CD4-positive, alpha-beta T cell treated with Interleukin-10 for 1 hour (primary cell): ENCODE data around the gene COG1.
A peak's percentile ranks its signal among the peaks of the same experiment; 100 is the strongest.

Experiments
- DNase-seq: peaks from one replicate; pipeline ENCODE4 v3.0.0-alpha.2; 2020

COG1 gene

DNA sequence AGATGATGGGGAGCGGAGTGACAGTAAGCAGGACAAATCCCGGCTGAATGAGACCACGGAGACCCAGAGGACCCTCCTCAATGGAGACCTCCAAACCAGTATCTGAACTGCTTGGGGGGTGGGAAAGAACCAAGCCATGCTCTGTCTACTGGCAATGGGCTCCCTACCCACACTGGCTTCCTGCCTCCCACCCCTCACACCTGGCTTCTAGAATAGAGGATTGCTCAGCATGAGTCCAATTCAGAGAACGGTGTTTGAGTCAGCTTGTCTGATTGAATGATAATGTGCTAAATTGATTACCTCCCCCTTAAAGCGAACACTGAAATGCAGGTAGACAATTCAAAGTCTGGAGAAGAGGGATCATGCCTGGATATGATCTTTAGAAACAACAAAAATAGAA, 22.5 kb upstream of the COG1 start:
- no peak for DNase-seq

DNA sequence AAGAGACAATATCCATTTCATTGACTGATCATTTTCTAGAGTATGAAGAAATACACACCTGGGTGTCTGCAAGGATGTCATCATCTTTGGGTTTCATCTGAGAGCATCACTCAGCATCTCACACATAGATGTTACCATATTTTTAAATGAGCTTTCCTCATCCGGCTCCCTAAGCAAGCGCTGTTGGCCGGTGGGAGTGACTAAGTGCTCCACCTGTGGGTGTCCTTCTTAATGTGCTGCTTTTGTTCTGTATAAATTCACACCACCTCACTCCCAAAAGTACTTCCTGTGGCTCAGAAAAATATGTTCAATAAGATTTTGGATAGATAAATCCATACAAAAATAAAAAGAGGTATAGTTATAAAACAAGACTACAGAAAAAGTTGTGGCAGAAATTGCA, 20.6 kb upstream of the COG1 start:
- no peak for DNase-seq

DNA sequence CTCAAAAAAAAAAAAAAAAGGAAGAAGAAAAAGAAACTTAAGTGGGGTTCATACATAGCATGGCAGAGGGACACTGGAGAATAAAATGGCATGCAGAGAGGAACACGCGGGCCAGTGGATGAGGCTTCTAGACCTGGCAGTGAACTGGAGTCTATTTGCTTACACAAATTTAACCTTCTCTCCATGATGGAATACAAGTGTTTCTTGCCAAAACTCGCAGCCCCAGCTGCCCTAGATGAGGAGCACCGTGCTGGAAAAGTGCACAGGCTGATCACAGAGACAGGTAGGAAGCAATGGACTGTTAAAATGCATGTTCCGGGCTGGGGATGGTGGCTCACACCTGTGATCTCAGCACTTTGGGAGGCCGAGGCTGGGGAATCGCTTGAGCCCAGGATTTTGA, 18.7 kb upstream of the COG1 start:
- DNase-seq = no peak

DNA sequence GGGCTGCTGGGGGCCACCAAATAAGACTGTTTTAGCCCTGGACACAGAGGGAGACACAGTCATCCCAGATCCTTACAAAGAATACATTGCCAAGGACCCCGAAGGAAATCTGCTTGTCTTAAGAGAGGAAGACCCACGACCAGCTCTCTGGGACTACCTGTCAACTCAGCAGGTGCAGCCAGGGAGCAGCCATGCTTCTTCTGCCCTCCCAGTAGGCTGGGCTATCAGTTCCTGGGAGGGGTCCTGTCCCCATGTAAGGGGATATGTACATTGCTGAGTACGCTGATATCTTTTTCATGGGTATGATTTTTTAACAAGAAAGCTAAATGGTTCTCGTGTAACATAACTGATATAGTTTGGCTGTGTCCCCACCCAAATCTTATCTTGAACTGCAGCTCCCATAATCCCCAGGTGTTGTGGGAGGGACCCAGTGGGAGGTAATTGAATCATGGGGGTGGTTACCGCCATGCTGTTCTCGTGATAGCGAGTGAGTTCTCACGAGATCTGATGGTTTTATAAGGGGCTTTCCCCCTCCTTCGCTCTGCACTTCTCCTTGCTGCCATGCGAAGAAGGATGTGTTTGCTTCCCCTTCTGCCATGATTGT, 16.8 kb upstream of the COG1 start:
- no peak for DNase-seq

DNA sequence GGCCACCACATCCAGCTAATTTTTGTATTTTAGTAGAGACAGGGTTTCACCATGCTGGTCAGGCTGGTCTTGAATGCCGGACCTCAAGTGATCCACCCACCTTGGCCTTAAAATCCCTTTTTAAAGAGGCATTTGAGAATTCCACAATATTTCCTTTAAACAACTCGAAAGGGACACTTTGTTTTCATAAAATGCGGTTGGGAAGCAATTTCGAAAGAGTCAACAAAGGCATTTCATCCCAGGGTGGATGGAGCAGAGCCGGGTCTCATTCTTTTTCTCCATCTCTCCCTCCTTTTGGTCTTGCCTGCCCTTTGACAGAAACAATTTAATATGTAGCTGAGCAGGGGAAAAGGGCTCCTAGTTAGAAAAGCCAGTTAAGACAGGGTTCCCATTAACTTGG, 13.5 kb upstream of the COG1 start:
- DNase-seq = no peak

DNA sequence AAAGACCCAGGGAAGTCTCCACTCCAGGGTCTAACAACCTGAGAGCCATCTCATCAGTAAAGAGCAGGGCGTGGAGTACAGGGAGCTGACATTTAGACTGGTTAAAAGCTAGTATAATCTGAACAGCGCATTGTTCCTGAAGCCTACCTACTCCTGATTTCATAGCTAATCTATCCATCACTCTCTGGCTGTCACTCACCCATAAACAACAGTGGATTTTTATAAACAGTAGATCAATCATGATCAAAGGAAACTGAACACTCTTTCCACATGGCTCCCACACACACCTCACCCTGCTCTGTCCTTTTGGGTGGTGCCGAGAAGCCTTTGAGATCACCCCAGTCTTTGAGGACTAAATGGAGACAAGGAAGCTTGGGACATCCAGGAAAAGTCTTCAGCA, 13.0 kb upstream of the COG1 start:
- no peak for DNase-seq

DNA sequence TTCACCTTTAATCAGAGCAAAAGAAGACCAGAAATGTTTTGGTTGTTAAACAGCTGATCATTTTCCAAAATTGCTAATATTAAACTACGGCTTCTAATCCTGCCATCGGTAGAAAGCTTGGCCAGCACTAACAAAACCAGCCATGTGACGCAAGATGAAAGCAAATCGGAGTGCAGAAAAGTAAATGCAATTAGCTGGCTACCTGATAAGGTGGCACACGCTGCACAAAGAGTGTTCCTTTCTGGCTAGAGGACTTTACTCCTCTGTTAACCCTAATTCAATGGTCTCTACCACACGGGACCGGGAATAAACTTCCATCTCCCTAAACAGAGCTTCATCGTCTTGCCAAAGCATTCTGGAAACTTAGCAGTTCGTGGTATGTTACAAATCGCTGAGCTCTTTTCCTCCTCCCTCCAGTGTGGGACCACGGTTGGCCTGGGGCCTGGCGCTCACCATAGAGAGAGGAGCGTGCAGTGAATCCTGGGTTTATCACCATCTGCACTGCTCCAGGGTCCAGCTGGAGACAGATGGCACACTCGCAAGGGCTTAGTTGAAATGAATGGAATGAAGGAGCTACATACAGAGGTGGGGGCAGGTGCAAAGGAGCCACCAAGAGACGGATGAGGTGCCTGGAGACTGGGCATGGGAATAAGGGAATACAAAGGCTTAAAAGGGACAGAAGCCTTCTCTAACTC, 10.1 kb upstream of the COG1 start:
- no peak for DNase-seq

DNA sequence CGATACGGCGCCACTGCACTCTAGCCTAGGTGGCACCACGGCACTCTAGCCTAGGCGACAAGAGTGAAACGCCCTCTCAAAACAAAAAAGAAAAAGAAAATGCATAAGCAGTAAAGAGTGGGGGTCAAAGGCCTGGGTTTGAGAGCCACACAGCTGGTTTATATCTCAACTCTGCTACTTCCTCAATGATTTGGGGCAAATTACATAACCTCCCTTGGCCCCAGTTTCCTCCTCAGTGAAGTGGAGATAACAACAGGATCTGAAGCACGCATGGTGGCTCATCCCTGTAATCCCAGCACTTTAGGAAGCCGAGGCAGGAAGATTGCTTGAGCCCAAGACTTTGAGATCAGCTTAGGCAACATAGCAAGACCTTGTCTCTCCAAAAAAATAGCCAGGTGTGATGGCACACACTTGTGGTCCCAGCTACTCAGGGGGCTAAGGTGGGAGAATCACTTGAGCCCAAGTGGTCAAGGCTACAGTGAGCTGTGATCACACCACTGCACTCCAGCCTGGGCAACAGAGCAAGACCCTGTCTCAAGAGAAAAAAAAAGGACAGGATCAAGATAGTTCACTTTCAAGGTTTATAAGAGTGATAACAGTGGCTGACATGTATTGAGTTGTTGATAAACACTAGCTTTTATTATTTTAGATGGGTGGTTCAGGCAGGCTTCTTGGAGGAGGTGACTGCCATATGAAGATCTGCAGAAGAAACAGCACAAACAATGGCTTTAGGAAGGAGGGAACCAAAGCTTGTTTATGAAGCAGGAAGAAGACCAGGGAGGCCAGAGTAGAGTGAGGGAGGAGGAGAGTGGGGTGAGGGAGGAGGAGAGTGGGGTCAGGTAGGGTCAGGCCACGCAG, 8.5 kb upstream of the COG1 start:
- DNase-seq = no peak

DNA sequence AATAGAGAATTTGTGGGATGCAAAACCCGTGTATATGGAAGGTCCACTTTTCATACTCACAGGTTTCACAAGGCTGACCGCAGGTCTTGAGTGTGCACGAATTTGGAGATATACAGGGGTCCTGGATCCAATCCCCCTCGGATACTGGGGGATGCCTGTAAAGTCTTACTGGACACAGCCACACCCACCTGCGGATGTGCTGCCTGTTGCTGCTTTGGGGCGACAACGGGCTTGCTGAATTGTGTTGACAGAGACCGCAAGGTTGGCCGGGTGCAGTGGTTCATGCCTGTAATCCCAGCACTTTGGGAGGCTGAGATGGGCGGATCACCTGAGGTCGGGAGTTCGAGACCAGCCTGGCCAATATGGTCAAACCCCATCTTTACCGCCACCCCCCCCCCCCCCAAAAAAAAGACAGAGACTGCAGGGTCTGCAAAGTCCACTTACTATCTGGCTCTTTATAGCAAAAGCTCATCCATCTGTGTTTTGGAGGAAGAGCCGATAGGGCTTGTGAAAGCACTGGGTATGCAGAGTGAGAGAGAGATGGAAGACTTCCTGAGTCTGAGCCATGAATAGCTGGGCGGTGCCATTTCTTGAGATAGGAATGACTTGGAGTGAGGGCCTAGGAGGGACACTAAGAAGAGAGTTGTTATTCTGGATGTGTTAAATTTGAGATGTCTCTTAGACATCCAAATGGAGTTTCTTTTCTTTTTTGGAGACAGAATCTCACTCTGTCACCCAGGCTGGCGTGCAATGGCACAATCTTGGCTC, 6.4 kb upstream of the COG1 start:
- DNase-seq = no peak

DNA sequence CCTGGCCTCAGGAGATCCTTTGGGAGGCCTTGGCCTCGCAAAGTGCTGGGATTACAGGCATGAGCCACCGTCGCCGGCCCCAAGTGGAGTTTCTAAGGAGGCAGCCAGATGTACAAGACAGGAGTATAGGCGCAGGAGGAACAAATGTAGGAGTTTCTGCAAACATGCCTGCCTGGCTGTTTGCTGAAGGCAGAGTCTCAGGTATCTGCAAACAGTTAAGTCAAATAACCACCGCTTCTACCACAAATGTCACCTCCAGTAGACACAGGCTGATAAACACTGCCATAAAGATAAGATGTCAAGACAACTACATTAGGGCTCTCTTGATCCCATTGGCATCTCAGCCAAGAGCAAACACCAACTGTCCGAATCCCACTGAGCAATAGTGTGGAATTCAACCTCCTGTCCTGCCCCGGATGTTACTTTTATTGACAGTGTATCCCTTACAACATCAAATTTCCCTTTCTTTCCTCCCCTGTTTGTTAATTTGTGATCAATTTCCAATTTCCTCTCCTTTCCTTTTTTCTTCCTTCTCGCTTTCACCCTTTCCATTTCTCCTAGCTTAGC, 5.6 kb upstream of the COG1 start:
- no peak for DNase-seq

DNA sequence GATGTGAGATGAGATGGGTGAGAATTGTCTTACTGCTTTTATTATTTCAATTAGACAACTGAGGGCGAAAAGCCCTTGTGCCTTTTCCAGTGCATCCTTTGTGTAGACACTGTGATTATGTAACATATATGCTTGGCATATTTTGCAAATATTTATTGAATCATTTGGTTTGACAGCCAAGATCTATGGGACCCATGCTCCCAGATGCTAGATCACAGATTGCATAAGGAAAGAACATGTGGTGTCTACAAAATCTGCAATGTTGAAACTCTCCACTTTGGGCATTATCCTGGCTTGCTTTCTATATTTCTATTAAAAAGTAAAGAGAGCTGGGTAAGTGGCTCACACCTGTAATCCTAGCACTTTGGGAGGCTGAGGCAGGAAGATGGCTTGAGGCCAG, 4.8 kb upstream of the COG1 start:
- no peak for DNase-seq

DNA sequence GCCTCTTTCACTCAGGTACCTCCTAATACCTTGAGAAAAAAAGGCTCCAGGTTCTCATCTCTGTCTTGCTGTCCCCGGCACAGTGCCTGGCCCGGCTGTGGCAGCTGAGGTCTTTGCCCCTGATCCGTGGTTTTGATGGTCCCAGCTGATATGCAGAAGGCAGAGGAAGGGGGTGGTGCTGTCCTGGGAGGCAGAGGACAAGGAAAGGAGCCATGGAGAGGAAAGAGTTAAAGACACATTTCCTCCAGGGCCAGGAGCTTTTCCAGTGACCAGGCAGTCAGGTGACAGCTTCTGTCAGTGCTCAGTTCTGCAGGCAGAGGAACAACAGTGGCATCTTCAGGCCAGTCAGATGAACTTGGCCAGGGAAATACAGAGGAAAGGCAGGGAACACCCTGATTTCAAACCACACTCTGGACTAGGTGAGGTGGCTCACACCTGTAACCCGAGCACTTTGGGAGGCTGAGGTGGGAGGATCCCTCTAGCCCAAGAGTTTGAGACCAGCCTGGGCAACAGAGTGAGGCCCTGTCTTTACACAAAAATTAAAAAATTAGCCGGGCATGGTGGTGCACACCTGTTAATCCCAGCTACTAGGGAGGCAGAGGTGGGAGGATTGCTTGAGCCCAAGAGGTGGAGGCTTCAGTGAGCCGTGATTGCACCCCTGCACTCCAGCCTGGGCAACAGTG, 3.3 kb upstream of the COG1 start:
- no peak for DNase-seq

DNA sequence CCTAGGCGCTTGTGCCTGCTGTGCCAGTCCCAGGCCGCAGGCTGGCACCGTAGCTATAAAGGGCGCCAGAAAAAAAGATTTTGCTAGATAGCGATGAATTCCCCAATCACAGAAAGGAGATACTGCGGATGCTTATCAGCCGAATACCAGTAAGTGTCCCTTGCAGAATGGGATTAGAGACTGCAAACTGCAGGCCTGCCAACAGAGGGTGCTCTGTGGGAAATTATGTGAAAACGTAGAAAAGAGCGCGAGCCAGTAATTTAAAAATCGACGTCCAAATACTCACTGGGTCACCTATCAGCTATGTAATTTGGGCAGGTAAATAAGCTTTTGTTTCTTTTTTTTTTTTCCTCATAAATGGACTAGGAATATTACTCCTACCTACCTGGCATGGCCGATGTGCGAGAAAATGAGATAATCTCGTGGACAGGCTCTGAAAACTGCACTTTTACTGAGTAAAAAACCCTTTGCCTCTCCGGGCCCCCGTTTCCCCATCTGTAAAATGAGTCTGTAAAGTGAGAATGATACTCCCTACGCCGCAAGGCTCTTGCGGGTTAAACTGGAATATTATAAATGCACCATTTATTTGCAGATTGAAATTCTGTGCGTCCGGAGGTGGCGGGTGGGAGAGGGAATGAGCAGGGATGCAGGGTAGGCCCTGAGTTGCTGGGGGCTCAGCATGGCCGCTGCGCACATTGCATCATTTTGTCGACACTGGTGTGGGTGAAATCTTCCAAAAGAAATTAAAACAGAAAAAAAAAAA, 1.2 kb upstream of the COG1 start:
- peak; percentile 78 for DNase-seq

DNA sequence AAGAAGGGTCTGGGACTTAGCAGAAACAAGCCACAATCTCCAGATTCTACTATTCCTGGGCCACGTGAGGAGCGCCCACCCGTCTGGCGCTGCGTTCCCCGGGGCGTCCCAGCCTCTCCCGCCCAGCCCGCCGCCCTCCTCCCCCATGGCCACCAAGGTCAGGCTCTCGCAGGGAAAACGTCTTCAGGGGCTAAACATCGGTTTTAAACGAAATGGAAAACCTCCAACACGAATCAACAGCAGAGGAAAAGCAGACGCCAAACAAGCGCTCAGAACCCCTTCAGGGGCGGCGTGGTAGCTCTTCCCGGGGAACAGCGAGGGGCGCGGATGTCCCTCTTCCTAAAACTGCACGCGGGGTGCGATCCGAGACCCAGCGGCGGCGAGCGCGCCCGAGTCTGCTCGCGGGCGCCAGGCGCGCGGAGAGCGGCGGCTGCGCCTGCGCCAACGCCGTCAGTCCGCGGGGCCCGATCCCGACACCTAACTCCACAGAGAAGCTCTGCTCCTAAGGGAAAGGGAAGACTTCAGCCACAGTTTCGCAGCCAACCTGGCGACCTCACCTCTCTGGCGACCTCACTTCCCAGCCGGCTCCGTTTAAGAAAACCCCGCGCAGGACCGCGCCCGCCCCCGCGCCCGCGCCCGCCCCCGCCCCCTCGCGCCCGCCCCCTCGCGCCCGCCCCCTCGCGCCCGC, 505 bp upstream of the COG1 start:
- DNase-seq = no peak

DNA sequence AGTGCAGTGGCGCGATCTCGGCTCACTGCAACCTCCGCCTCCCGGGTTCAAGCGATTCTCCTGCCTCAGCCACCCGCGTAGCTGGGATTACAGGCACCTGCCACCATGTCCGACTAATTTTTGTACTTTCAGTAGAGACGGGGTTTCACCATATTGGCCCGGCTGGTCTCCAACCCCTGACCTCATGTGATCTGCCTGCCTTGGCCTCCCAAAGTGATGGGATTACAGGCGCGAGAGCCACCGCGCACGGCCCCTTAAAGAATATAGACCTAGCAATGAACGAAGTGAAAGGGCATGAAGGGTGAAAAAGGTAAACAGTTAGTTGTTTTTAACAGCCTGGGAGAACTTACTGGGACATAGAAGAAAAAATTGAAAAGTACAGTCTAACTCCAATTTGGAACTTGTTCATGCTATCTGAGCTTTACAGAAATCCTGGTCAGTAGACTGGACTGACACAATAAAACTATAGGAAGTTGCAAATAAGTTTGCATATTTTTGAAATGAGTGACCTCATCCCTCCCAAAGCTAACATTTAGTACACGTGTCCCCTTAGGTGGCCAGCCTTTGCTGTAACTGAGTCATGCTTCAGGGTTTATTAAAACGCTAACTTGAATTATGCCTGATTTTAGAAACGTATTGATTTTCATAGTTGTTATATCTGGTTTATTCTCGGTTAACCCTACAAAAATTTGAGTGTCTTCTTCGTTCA, 1.8 kb downstream of the COG1 start:
- DNase-seq = no peak

DNA sequence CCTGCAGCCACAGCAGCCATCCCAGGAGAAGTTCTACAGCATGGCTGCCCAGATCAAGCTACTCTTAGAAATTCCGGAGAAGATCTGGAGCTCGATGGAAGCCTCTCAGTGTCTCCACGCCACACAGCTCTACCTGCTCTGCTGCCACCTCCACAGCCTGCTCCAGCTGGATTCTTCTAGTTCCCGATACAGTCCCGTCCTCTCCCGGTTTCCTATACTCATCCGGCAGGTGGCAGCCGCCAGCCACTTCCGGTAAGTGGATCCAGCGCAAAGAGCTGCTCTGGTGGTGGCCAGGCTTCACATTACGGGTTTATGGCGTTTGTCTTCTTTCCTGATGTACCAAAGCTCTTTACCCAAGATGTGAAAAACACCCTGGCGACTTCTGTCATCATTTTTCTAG, 3.6 kb downstream of the COG1 start:
- DNase-seq = no peak

DNA sequence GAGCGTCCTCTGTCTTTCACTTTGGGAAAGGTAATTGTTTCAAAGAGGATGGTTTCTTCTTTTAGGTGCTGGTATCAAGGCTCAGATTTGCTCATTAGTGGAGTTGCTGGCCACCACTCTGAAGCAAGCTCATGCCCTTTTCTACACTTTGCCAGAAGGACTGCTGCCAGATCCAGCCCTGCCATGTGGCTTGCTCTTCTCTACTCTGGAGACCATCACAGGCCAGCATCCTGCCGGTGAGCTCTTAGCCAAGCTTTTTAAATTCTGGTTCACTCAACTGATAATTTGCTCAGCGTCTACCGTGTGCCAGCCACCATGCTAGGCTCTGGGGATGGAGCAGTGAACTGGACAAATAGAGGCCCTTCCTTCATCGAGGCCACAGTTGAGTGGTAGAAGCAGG, 4.3 kb downstream of the COG1 start:
- no peak for DNase-seq

DNA sequence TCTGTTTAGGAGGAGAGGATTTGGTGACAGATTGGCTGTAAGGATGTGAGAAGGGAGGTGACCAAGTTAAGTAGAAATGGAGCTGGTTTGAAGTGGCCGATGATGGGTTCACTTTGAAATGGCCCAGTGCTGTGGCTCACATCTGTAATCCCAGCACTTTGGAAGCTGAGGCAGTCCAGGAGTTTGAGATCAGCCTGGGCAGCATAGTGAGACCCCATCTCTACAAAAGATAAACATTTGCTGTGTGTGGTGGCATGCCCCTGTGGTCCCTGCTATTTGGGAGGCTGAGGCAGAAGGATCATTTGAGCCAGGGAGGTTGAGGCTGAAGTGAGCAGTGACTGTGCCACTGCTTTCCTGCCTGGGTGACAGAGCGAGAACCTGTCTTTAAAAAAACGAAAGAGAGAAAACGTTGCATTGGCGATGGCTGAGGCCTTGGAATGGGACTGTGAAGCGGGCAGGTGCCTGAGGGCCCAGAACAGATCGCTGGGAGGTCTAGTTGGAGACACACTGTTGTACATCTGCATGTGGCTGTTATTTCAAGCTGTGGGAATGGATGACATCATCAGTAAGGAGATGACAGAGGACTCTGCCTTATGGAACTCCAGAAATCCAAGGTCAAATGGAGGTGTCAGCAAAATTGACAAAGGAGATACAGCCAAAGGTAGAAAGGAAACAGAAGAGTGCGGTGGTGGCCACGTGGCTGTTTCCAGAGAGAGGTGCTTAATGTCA, 5.5 kb downstream of the COG1 start:
- DNase-seq = no peak

DNA sequence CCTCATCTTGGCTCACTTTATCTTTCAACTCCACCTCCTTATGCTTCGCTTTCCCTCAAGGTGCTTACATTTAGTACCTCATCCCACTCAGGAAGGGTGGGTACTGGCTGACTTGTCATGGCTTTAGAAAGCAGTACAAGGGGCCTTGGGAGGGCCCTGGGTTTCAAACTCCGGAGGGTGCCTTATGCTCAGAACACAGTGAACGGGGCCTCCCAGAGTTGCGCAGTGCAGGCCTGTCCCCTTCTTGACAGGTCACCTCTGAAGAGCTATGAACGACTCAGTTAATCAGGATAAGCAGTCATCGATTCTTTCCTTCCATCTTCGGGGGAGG, 6.0 kb downstream of the COG1 start:
- DNase-seq = no peak
